Tongue (tissue), 2 donors: ENCODE data around the gene ACO1. TPM values are rescaled to one million over a fixed set of nuclear protein-coding genes. Genes with fewer than 3 reads are reported as not detected.

Experiments
- DNase-seq: peaks from one replicate; pipeline ENCODE4 v3.0.0-alpha.2; 2015
- total RNA-seq: library from RNA; depleted of rRNA; stranded (reverse); fragments of >200 nt; gene quantifications from one replicate; pipeline ENCODE4 v1.2.3, GENCODE V29; 2014

The ACO1 gene
- total RNA-seq, 1 donor from 2014 or later: 35.2 TPM

GRCh38 chr9:32497921-32498320 lies 113.5 kb downstream of the ACO1 start:
- DNase-seq: no peak

DNA sequence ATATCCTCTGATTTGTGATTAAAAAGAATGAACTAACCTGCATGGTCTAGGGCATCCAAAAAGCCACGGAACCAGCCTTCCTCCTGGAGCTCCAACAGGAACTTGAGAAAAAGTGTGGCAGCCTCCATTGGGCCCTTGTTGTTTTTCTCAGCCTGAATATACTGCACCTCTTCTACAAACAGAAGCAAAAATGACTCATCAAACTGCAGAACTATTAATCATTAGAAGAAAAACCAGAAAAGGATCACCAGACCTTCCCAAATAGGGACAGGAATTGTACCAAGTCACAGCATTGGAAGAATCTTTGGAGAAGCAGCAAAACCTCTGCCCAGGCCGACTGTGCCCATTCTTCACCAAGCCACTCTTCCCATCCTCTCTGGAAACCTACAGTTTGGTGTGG lies 116.3 kb downstream of the ACO1 start:
- DNase-seq: no peak

DNA sequence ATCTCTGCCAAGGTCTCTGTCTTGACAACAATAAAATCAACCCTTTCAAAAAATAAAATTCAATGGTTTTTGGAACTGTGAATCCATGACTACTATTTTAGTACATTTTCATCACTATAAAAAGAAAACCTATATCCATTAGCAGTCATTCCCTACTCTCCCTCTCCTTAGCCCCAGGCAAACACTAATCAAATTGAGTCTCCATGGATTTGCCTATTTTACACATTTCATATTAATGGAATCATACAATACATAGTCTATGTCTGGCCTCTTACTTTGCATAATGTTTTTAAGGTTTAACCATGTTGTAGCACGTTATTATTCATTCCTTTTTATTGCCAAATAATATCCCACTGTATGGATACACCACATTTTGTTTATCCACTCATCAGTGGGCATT lies 117.4 kb downstream of the ACO1 start:
- no peak for DNase-seq

DNA sequence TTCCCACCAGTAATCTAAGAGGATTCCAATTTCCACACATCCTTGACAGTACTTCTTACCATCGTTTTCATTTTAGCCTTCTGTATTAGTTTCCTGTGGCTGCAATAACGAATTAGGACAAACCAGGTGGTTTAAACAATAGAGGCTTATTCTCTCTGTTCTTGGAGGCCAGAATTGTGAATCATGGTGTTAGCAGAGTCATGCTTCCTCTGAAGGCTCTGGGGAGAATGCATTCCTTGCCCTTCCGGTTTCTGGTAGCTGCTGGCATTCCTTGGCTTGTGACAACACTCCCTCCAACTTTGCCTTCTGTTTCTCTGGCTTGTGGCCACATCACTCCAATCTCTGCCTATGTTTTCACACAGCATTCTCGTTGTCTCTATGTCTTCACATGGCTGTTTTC lies 118.0 kb downstream of the ACO1 start:
- no peak for DNase-seq

- no peak for DNase-seq
Observed at GRCh38 chr9:32503008-32503407, 118.6 kb downstream of the ACO1 start.

Other genes starting within 250 kb of the ACO1 start
- gene RIGI, start 141.6 kb downstream of the ACO1 start, total RNA-seq: 8.5 TPM
- gene SMIM27, start 167.7 kb downstream of the ACO1 start, total RNA-seq: 3.4 TPM
- 29.2 TPM for gene TOPORS, start 167.9 kb downstream of the ACO1 start, total RNA-seq
- gene NDUFB6, start 188.5 kb downstream of the ACO1 start, total RNA-seq: 70.5 TPM